Common myeloid progenitor, CD34-positive (primary cell): ENCODE results near the gene CCHCR1.
"Not testable (repeated sequence)": the region's sequence is repeated elsewhere in the genome, so short reads cannot be mapped to it uniquely, and the experiment has no call there.

Experiments
- CTCF ChIA-PET: fragments of 350-600 bp; sonication (Branson Sonifier 250); formaldehyde crosslinking; loops from one replicate; lab custom pipeline; 2021; ENCODE audit warnings: antibody characterized with exemption; lab: Charles Lee
- POLR2A ChIA-PET: fragments of 350-600 bp; sonication (Branson Sonifier 250); formaldehyde crosslinking; loops from one replicate; lab custom pipeline; 2021; ENCODE audit warnings: antibody characterized with exemption; lab: Charles Lee
- DNase-seq, 3 donors: peaks; one replicate each; pipeline versions ENCODE4 v3.0.0 to v3.0.0-alpha.2; 2013
- H3K27ac ChIP-seq, 2 experiments: 1 replicate in 1 of 2; 2 replicates in 1 of 2; pipeline ENCODE4 v1.7.0; 2013; ENCODE audit warnings: inconsistent platforms in 2 of 2, low read length in 2 of 2, mild to moderate bottlenecking in 2 of 2, low read depth in 1 of 2, moderate library complexity in 1 of 2; ENCODE audit not compliant: severe bottlenecking in 2 of 2, insufficient read depth in 1 of 2, poor library complexity in 1 of 2
- H3K27me3 ChIP-seq, 5 experiments: replicated peaks in 2 of 5; 1 replicate in 3 of 5; 2 replicates in 2 of 5; pipeline versions ENCODE4 v1.6.1 to v1.7.0; 2013; ENCODE audit warnings: low read length in 4 of 5, mild to moderate bottlenecking in 2 of 5, moderate library complexity in 2 of 5, inconsistent platforms in 1 of 5; ENCODE audit not compliant: insufficient read depth in 5 of 5, control insufficient read depth in 4 of 5
- H3K36me3 ChIP-seq, 4 experiments: 1 replicate in 2 of 4; 2 replicates in 2 of 4; pipeline versions ENCODE4 v1.6.1 to v1.7.0; 2013; ENCODE audit warnings: low read length in 3 of 4, control low read depth in 1 of 4, mild to moderate bottlenecking in 1 of 4; ENCODE audit not compliant: control insufficient read depth in 4 of 4, insufficient read depth in 4 of 4
- H3K4me1 ChIP-seq, 4 experiments: 1 replicate in 3 of 4; 2 replicates in 1 of 4; pipeline versions ENCODE4 v1.6.1 to v1.7.1; 2013; ENCODE audit warnings: low read length in 3 of 4, mild to moderate bottlenecking in 3 of 4, control low read depth in 1 of 4, inconsistent platforms in 1 of 4, moderate library complexity in 1 of 4; ENCODE audit not compliant: control insufficient read depth in 4 of 4, insufficient read depth in 4 of 4; ENCODE audit errors: control extremely low read depth in 1 of 4
- H3K4me3 ChIP-seq, 7 experiments: 1 replicate in 4 of 7; 2 replicates in 3 of 7; pipeline versions ENCODE4 v1.5.1 to v1.7.0; 2013; ENCODE audit warnings: mild to moderate bottlenecking in 7 of 7, low read length in 6 of 7, moderate library complexity in 6 of 7, inconsistent platforms in 2 of 7, low read depth in 2 of 7, control low read depth in 1 of 7; ENCODE audit not compliant: insufficient read depth in 4 of 7, control insufficient read depth in 1 of 7; ENCODE audit errors: extremely low read depth in 1 of 7
- H3K9me3 ChIP-seq, 5 experiments: 1 replicate in 4 of 5; 2 replicates in 1 of 5; pipeline versions ENCODE4 v1.6.1 to v1.7.1; 2013; ENCODE audit warnings: low read length in 4 of 5, mild to moderate bottlenecking in 2 of 5, inconsistent platforms in 1 of 5, low read depth in 1 of 5, moderate library complexity in 1 of 5; ENCODE audit not compliant: control insufficient read depth in 4 of 5, insufficient read depth in 2 of 5; ENCODE audit errors: control extremely low read depth in 1 of 5
- WGBS: methylation state at CpG from one replicate; pipeline ENCODE4 v1.1.5; 2013; ENCODE audit not compliant: insufficient coverage; 5-methylcytosine and 5-hydroxymethylcytosine counted together

CCHCR1 gene

GRCh38 chr6:31199105-31199452, 41.5 kb upstream of the CCHCR1 start:
- DNase-seq, H3K27me3 ChIP-seq, H3K27ac ChIP-seq, H3K9me3 ChIP-seq, H3K36me3 ChIP-seq: not testable (repeated sequence)
- WGBS, result 89% methylated on average over 4 of the region's 4 CpGs
- Histone ChIP-seq H3K4me1 (peaks cover 13 to 58% (median 40%) of the 10 kb centered on the region in 4 experiments), H3K4me3 (peak overlapping the region in 4 of 7 experiments; percentile 31 to 95 (median 90))
- ChIA-PET POLR2A (interaction anchor here (0.7 kb wide), 1 partner anchor 175 kb away, joined by 4 read pairs; no protein-coding TSS in a partner anchor), CTCF (interaction anchor here (1.2 kb wide), 1 partner anchor 167 kb away, joined by 4 read pairs; no protein-coding TSS in a partner anchor)

DNA sequence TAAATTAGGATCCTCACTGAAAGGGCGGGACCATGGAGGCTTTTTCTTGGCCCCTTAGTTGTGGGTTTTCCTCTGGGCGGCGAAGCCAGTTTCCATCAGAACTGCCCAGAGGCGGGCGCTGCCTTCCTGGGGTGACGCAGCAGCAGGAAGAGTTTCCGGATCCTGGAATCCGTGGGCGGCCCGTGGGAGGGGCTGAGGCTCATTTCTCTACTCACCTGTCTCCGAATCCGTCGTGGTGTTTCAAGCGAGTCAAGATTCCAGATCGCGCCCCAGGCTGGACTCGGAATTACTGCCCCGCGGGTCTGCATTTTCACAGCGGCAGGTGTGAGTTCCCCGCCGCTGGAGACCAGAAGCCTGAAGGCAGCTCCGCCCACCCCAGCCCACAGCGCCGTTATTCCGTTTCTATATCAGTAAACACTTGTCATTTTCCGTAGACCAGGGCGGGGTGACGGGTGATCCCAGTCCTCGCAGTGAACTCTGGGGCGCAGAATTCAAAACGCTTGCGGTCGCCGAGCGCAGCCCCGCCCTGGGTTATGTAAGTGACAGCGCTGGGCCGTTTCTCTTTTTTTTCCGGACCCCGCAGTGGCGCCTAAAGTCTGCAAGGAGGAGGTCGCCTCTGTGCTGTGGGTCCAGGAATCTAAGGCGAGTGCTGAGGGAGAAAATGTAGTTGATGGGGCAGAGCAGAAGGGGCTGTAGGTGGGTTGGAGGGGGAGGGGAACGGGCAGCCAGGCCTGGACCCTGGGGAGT, 40.1 kb upstream of the CCHCR1 start:
- peak; percentile 95 to 99 (median 98) for DNase-seq
- peaks cover 5 to 47% (median 28%) of the 10 kb centered on the region in 4 experiments for H3K4me1 ChIP-seq
- H3K36me3 ChIP-seq, result peaks cover 0 to 7% (median 2%) of the 10 kb centered on the region in 4 experiments
- H3K27ac ChIP-seq, result peak overlapping the region; percentile 95 to 98
- WGBS, result under 1% methylated on average over 39 of the region's 45 CpGs
- ChIA-PET POLR2A (interaction anchor here (0.6 to 1.3 kb wide), 4 partner anchors 42 to 536 kb away, joined by 3 read pairs; no protein-coding TSS in a partner anchor), CTCF (interaction anchor here (0.6 to 5.0 kb wide), 12 partner anchors 54 to 200 kb away, joined by 3 to 34 read pairs (median 6); no protein-coding TSS in a partner anchor)
- H3K4me3 ChIP-seq, result peak overlapping the region; percentile 71 to 98 (median 84)
- H3K27me3 ChIP-seq, result no peaks in the 10 kb centered on the region
- H3K9me3 ChIP-seq, result no peaks in the 10 kb centered on the region

- not testable (repeated sequence) for H3K27ac ChIP-seq, H3K36me3 ChIP-seq, H3K9me3 ChIP-seq, H3K27me3 ChIP-seq, DNase-seq
- Histone ChIP-seq H3K4me3 (peak overlapping the region in 5 of 7 experiments; percentile 44 to 95 (median 82)), H3K4me1 (peaks cover 5 to 37% (median 16%) of the 10 kb centered on the region in 4 experiments)
- POLR2A ChIA-PET, result interaction anchor here (0.7 to 1.4 kb wide), 2 partner anchors 156 to 303 kb away, joined by 3 to 4 read pairs; no protein-coding TSS in a partner anchor
- WGBS, result 67% methylated on average over 9 of the region's 25 CpGs
- CTCF ChIA-PET, result interaction anchor here (0.7 to 5.9 kb wide), 22 partner anchors 11 to 246 kb away, joined by 3 to 34 read pairs (median 4); no protein-coding TSS in a partner anchor
These were observed 38.8 kb upstream of the CCHCR1 start for GRCh38 chr6:31196251-31197022.

DNA sequence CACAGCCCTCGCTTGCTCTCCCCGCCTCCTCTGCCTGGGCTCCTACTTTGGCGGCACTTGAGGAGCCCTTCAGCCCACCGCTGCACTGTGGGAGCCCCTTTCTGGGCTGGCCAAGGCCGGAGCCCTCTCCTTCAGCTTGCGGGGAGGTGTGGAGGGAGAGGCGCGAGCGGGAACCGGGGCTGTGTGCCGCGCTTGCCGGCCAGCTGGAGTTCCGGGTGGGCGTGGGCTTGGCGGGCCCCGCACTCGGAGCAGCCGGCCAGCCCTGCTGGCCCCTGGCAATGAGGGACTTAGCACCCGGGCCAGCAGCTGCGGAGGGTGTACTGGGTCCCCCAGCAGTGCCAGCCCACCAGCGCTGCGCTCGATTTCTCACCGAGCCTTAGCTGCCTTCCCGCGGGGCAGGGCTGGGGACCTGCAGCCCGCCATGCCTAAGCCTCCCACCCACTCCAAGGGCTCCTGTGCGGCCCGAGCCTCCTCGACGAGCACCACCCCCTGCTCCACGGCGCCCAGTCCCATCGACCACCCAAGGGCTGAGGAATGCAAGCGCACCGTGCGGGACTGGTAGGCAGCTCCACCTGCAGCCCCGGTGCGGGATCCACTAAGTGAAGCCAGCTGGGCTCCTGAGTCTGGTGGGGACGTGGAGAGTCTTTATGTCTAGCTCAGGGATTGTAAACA, 37.8 kb upstream of the CCHCR1 start:
- DNase-seq, H3K27me3 ChIP-seq, H3K27ac ChIP-seq, H3K4me3 ChIP-seq, H3K9me3 ChIP-seq, H3K36me3 ChIP-seq: not testable (repeated sequence)
- H3K4me1 ChIP-seq, result peaks cover 5 to 33% (median 14%) of the 10 kb centered on the region in 4 experiments
- WGBS, result 95% methylated on average over 25 of the region's 41 CpGs
- ChIA-PET POLR2A (interaction anchor here (1.4 kb wide), 1 partner anchor 157 kb away, joined by 4 read pairs; no protein-coding TSS in a partner anchor), CTCF (interaction anchor here (0.9 to 5.9 kb wide), 12 partner anchors 29 to 181 kb away, joined by 3 to 34 read pairs (median 4); no protein-coding TSS in a partner anchor)

- Histone ChIP-seq H3K27ac (no peak overlapping the region), H3K27me3 (no peaks in the 10 kb centered on the region), H3K4me3 (no peak overlapping the region), H3K9me3 (no peaks in the 10 kb centered on the region), H3K4me1 (peaks cover 5 to 21% (median 7%) of the 10 kb centered on the region in 4 experiments), H3K36me3 (peaks cover 0 to 4% (median 2%) of the 10 kb centered on the region in 4 experiments)
- no peak for DNase-seq
- 100% methylated on average over 1 of the region's 6 CpGs for WGBS
- CTCF ChIA-PET, result interaction anchor here (0.8 to 5.9 kb wide), 15 partner anchors 28 to 280 kb away, joined by 3 to 28 read pairs (median 3); partner anchors contain the start of genes TCF19 and VARS2
- POLR2A ChIA-PET, result no interaction called here
These were observed 36.6 kb upstream of the CCHCR1 start for GRCh38 chr6:31194061-31194834.

- Histone ChIP-seq H3K27me3 (no peaks in the 10 kb centered on the region), H3K9me3 (no peaks in the 10 kb centered on the region), H3K4me1 (peaks cover 0 to 16% (median 4%) of the 10 kb centered on the region in 4 experiments), H3K36me3 (peaks cover 0 to 4% (median 2%) of the 10 kb centered on the region in 4 experiments), H3K4me3 (no peak overlapping the region), H3K27ac (no peak overlapping the region)
- CTCF ChIA-PET, result interaction anchor here (0.9 to 5.9 kb wide), 6 partner anchors 34 to 183 kb away, joined by 3 to 31 read pairs (median 18); partner anchors contain the start of gene PSORS1C2
- DNase-seq, result peak in 1 of 3 donors; percentile 26
- POLR2A ChIA-PET, result interaction anchor here (0.9 kb wide), 1 partner anchor 249 kb away, joined by 4 read pairs; no protein-coding TSS in a partner anchor
- 72% methylated on average over 6 of the region's 8 CpGs for WGBS
These were observed 35.6 kb upstream of the CCHCR1 start for GRCh38 chr6:31193206-31193605.
